T-helper 17 cell (primary cell): ENCODE measurements around the gene GAK. TPM values are rescaled to one million over a fixed set of nuclear protein-coding genes. Genes with fewer than 3 reads are reported as not detected.
A peak's percentile ranks its signal among the peaks of the same experiment; 100 is the strongest.
"Not testable (repeated sequence)": the region's sequence is repeated elsewhere in the genome, so short reads cannot be mapped to it uniquely, and the experiment has no call there.

Experiments
- ATAC-seq: fragments of 150-1000 bp; cut with Tn5 transposase; 2 replicates; pipeline ENCODE4 v1.10.0; 2021; ENCODE audit warnings: mild to moderate bottlenecking, moderate library complexity
- DNase-seq, 3 donors: peaks; one replicate each; pipeline versions ENCODE4 v3.0.0 to v3.0.0-alpha.2; 2020 to 2021
- H3K9me3 ChIP-seq: one replicate; pipeline ENCODE4 v1.7.0; 2013; ENCODE audit warnings: low read length, mild to moderate bottlenecking; ENCODE audit not compliant: control insufficient read depth, poor library complexity, severe bottlenecking
- H3K27ac Mint-ChIP-seq: one replicate; pipeline ENCODE4 v1.8.0; 2022; ENCODE audit warnings: mild to moderate bottlenecking, moderate library complexity, mixed read lengths
- H3K27me3 Mint-ChIP-seq: one replicate; pipeline ENCODE4 v1.8.0; 2022; ENCODE audit warnings: mixed read lengths
- H3K36me3 Mint-ChIP-seq: one replicate; pipeline ENCODE4 v1.8.0; 2022; ENCODE audit warnings: low read depth, mixed read lengths
- H3K4me1 Mint-ChIP-seq: one replicate; pipeline ENCODE4 v1.8.0; 2022; ENCODE audit warnings: mild to moderate bottlenecking, mixed read lengths
- H3K4me3 Mint-ChIP-seq: one replicate; pipeline ENCODE4 v1.8.0; 2022; ENCODE audit warnings: mild to moderate bottlenecking, moderate library complexity, mixed read lengths
- total RNA-seq, 4 donors: library from RNA in 2 of 4; stranded (reverse) in 2 of 4; gene quantifications; one replicate each; pipeline ENCODE4 v1.2.3 and lab custom pipeline; 2022 to 2026

GAK gene
- total RNA-seq (100 to 1,000 TPM; 192 to 215 TPM), total RNA-seq (lab: John Stamatoyannopoulos, UW) (187 to 194 reads per million in 2 donors)

GRCh38 chr4:931960-932712 is at the start of gene GAK, which contains the start of gene TMEM175:
Gene GAK (minus strand): TSS chr4:932316. CDS start chr4:932187, 129 bp downstream.
Gene TMEM175 (plus strand): TSS chr4:932460. CDS start chr4:947740, 15,280 bp downstream.
- Mint-ChIP-seq H3K4me3 (peak within 1 kb of the TSS; percentile 96), H3K4me1 (peaks cover 38% of the 10 kb centered on the region), H3K27ac (peak within 1 kb of the TSS; percentile 96), H3K36me3 (no peaks in the 10 kb centered on the region), H3K27me3 (no peaks in the 10 kb centered on the region)
- H3K9me3 ChIP-seq = no peaks in the 10 kb centered on the region
- ATAC-seq (peak; percentile 93), DNase-seq (peak; percentile 97 to 98 (median 98))

- no peaks in the 10 kb centered on the region for H3K36me3 Mint-ChIP-seq
- H3K27ac Mint-ChIP-seq = no peak overlapping the region
- no peak overlapping the region for H3K4me3 Mint-ChIP-seq
- H3K4me1 Mint-ChIP-seq = peaks cover 5% of the 10 kb centered on the region
- DNase-seq (no peak), ATAC-seq (no peak)
- no peaks in the 10 kb centered on the region for H3K9me3 ChIP-seq
- no peaks in the 10 kb centered on the region for H3K27me3 Mint-ChIP-seq
Observed at GRCh38 chr4:978957-979701, 47.0 kb upstream of the GAK start.

- H3K4me1 Mint-ChIP-seq, ATAC-seq, H3K36me3 Mint-ChIP-seq: not testable (repeated sequence)
Observed at GRCh38 chr4:976016-976415, 43.9 kb upstream of the GAK start.

GRCh38 chr4:974668-975067 is 42.6 kb upstream of the GAK start:
- ATAC-seq = no peak
- no peaks in the 10 kb centered on the region for H3K9me3 ChIP-seq
- Mint-ChIP-seq H3K4me3 (peak overlapping the region; percentile 62), H3K36me3 (no peaks in the 10 kb centered on the region), H3K27ac (no peak overlapping the region), H3K27me3 (no peaks in the 10 kb centered on the region), H3K4me1 (peaks cover 6% of the 10 kb centered on the region)
- no peak for DNase-seq

More at GRCh38 chr4:976016-976415, 43.9 kb upstream of the GAK start:
- H3K27me3 Mint-ChIP-seq, H3K4me3 Mint-ChIP-seq, H3K27ac Mint-ChIP-seq, H3K9me3 ChIP-seq, DNase-seq: not testable (repeated sequence)

- no peak within 1 kb of the TSS for H3K27ac Mint-ChIP-seq
- ATAC-seq (peak; percentile 94), DNase-seq (peak; percentile 81 to 91 (median 91))
- H3K9me3 ChIP-seq = no peaks in the 10 kb centered on the region
- peaks cover 6% of the 10 kb centered on the region for H3K4me1 Mint-ChIP-seq
- H3K36me3 Mint-ChIP-seq = no peaks in the 10 kb centered on the region
- peak within 1 kb of the TSS; percentile 66 for H3K4me3 Mint-ChIP-seq
- no peaks in the 10 kb centered on the region for H3K27me3 Mint-ChIP-seq
Observed at GRCh38 chr4:973431-974397, 41.6 kb upstream of the GAK start, which contains the start of gene DGKQ. Gene DGKQ (minus strand): TSS chr4:973569. CDS start chr4:973482, 87 bp downstream.

GRCh38 chr4:972651-973424 is 40.7 kb upstream of the GAK start:
- H3K9me3 ChIP-seq = no peaks in the 10 kb centered on the region
- Mint-ChIP-seq H3K27me3 (no peaks in the 10 kb centered on the region), H3K4me3 (peak overlapping the region; percentile 60), H3K4me1 (peaks cover 6% of the 10 kb centered on the region), H3K27ac (no peak overlapping the region), H3K36me3 (no peaks in the 10 kb centered on the region)
- DNase-seq (peak; percentile 34 to 52 (median 52)), ATAC-seq (peak; percentile 61)

- Mint-ChIP-seq H3K4me3 (peak overlapping the region; percentile 73), H3K27ac (no peak overlapping the region), H3K4me1 (peaks cover 6% of the 10 kb centered on the region), H3K27me3 (no peaks in the 10 kb centered on the region), H3K36me3 (no peaks in the 10 kb centered on the region)
- ATAC-seq (no peak), DNase-seq (no peak)
- no peaks in the 10 kb centered on the region for H3K9me3 ChIP-seq
Observed at GRCh38 chr4:971666-972500, 39.8 kb upstream of the GAK start.

GRCh38 chr4:970854-971520 is 38.9 kb upstream of the GAK start:
- no peak for DNase-seq

GRCh38 chr4:970046-970745 is 38.1 kb upstream of the GAK start:
- Mint-ChIP-seq H3K27me3 (no peaks in the 10 kb centered on the region), H3K4me1 (peaks cover 6% of the 10 kb centered on the region), H3K27ac (no peak overlapping the region), H3K4me3 (no peak overlapping the region), H3K36me3 (no peaks in the 10 kb centered on the region)
- DNase-seq = no peak
- ATAC-seq = no peak
- H3K9me3 ChIP-seq = no peaks in the 10 kb centered on the region

More at GRCh38 chr4:970854-971520, 38.9 kb upstream of the GAK start:
- peak overlapping the region; percentile 73 for H3K4me3 Mint-ChIP-seq
- H3K4me1 Mint-ChIP-seq = peaks cover 6% of the 10 kb centered on the region
- no peak for ATAC-seq
- no peaks in the 10 kb centered on the region for H3K9me3 ChIP-seq
- H3K27me3 Mint-ChIP-seq = no peaks in the 10 kb centered on the region
- no peak overlapping the region for H3K27ac Mint-ChIP-seq
- no peaks in the 10 kb centered on the region for H3K36me3 Mint-ChIP-seq

- Mint-ChIP-seq H3K4me3 (no peak overlapping the region), H3K36me3 (no peaks in the 10 kb centered on the region), H3K27me3 (no peaks in the 10 kb centered on the region), H3K4me1 (peaks cover 6% of the 10 kb centered on the region), H3K27ac (no peak overlapping the region)
- DNase-seq = no peak
- no peak for ATAC-seq
- no peaks in the 10 kb centered on the region for H3K9me3 ChIP-seq
Observed at GRCh38 chr4:968621-969394, 36.7 kb upstream of the GAK start.
